ENCODE data around the gene MAPT.

Gene MAPT

GRCh38 chr17:45979137-45979536 is 84.8 kb downstream of the MAPT start:
- no peak overlapping the region for H3K4me3 ChIP-seq (ENCODE audit: low read depth, low read length)
- TF ChIP-seq, protein P1, sequence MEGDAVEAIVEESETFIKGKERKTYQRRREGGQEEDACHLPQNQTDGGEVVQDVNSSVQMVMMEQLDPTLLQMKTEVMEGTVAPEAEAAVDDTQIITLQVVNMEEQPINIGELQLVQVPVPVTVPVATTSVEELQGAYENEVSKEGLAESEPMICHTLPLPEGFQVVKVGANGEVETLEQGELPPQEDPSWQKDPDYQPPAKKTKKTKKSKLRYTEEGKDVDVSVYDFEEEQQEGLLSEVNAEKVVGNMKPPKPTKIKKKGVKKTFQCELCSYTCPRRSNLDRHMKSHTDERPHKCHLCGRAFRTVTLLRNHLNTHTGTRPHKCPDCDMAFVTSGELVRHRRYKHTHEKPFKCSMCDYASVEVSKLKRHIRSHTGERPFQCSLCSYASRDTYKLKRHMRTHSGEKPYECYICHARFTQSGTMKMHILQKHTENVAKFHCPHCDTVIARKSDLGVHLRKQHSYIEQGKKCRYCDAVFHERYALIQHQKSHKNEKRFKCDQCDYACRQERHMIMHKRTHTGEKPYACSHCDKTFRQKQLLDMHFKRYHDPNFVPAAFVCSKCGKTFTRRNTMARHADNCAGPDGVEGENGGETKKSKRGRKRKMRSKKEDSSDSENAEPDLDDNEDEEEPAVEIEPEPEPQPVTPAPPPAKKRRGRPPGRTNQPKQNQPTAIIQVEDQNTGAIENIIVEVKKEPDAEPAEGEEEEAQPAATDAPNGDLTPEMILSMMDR (IDR thresholded peaks at IDR 0.05; ENCODE audit: low read depth, low read length): no peak
- no peak for TF ChIP-seq MYC (IDR thresholded peaks at IDR 0.05; ENCODE audit: low read depth, low read length)
- no peak for TF ChIP-seq POLR2A (IDR thresholded peaks at IDR 0.05; ENCODE audit: extremely low read depth, insufficient read length)
- TF ChIP-seq MAX (IDR thresholded peaks at IDR 0.05; ENCODE audit: low read depth, low read length): no peak
- no peak for DNase-seq (ENCODE audit: low read depth)

DNA sequence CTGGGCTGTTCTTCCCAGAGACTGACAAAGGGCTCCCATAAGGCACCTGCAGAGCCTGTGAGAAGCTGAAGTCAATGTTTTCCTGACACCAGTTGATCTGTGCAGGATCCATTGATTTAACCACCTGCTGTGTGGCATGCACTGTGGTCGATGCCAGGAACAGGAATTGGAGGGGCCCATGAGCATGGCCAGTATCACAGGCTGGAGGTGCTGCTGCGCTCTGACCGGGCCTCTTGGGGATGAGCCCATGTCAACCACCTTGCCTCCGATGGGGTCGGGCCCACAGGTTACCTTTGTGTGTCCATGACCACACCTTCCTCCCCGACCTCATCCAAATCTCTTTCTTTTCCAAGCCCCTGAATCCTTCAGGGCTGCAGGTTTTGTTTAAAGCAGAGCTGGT is 86.5 kb downstream of the MAPT start:
- H3K4me3 ChIP-seq (ENCODE audit: low read depth, low read length): no peak overlapping the region
- DNase-seq (ENCODE audit: low read depth): no peak
- TF ChIP-seq POLR2A (IDR thresholded peaks at IDR 0.05; ENCODE audit: extremely low read depth, insufficient read length) (no peak), MYC (IDR thresholded peaks at IDR 0.05; ENCODE audit: low read depth, low read length) (no peak), MAX (IDR thresholded peaks at IDR 0.05; ENCODE audit: low read depth, low read length) (no peak)
- TF ChIP-seq, protein P1 (IDR thresholded peaks at IDR 0.05; ENCODE audit: low read depth, low read length): no peak

GRCh38 chr17:45981306-45981705 is 87.0 kb downstream of the MAPT start:
- TF ChIP-seq POLR2A (IDR thresholded peaks at IDR 0.05; ENCODE audit: extremely low read depth, insufficient read length) (no peak), MAX (IDR thresholded peaks at IDR 0.05; ENCODE audit: low read depth, low read length) (no peak), MYC (IDR thresholded peaks at IDR 0.05; ENCODE audit: low read depth, low read length) (no peak)
- TF ChIP-seq, protein P1 (IDR thresholded peaks at IDR 0.05; ENCODE audit: low read depth, low read length): no peak
- no peak for DNase-seq (ENCODE audit: low read depth)

DNA sequence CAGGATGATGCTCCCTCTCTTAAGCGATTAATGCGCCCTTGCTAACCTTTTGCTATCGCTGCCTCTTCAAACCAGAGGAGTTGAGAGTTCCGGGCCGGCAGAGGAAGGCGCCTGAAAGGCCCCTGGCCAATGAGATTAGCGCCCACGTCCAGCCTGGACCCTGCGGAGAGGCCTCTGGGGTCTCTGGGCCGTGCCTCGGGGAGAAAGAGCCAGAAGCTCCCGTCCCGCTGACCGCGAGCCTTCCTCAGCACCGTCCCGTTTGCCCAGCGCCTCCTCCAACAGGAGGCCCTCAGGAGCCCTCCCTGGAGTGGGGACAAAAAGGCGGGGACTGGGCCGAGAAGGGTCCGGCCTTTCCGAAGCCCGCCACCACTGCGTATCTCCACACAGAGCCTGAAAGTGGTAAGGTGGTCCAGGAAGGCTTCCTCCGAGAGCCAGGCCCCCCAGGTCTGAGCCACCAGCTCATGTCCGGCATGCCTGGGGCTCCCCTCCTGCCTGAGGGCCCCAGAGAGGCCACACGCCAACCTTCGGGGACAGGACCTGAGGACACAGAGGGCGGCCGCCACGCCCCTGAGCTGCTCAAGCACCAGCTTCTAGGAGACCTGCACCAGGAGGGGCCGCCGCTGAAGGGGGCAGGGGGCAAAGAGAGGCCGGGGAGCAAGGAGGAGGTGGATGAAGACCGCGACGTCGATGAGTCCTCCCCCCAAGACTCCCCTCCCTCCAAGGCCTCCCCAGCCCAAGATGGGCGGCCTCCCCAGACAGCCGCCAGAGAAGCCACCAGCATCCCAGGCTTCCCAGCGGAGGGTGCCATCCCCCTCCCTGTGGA is 88.6 kb downstream of the MAPT start:
- TF ChIP-seq, protein P1 (IDR thresholded peaks at IDR 0.05; ENCODE audit: low read depth, low read length): no peak
- TF ChIP-seq POLR2A (IDR thresholded peaks at IDR 0.05; ENCODE audit: extremely low read depth, insufficient read length): no peak
- TF ChIP-seq MYC (IDR thresholded peaks at IDR 0.05; ENCODE audit: low read depth, low read length): no peak
- no peak for TF ChIP-seq MAX (IDR thresholded peaks at IDR 0.05; ENCODE audit: low read depth, low read length)
- DNase-seq (ENCODE audit: low read depth): no peak
- H3K4me3 ChIP-seq (ENCODE audit: low read depth, low read length): no peak overlapping the region

More at GRCh38 chr17:45981306-45981705, 87.0 kb downstream of the MAPT start:
- no peak overlapping the region for H3K4me3 ChIP-seq (ENCODE audit: low read depth, low read length)

DNA sequence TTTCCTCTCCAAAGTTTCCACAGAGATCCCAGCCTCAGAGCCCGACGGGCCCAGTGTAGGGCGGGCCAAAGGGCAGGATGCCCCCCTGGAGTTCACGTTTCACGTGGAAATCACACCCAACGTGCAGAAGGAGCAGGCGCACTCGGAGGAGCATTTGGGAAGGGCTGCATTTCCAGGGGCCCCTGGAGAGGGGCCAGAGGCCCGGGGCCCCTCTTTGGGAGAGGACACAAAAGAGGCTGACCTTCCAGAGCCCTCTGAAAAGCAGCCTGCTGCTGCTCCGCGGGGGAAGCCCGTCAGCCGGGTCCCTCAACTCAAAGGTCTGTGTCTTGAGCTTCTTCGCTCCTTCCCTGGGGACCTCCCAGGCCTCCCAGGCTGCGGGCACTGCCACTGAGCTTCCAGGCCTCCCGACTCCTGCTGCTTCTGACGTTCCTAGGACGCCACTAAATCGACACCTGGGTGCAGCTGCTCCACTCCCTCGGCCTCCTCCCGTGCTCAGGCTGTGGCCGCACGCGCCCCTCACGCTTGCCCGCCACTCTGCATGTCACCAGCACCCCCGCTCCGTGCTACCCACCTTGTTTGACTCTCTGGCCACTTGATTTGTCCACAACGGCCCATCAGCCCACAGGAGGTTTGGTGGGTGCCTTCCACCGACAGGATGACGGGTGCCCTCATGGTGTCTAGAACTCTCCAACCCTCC is 89.4 kb downstream of the MAPT start:
- TF ChIP-seq, protein P1 (IDR thresholded peaks at IDR 0.05; ENCODE audit: low read depth, low read length): no peak
- TF ChIP-seq MAX (IDR thresholded peaks at IDR 0.05; ENCODE audit: low read depth, low read length) (no peak), POLR2A (IDR thresholded peaks at IDR 0.05; ENCODE audit: extremely low read depth, insufficient read length) (no peak), MYC (IDR thresholded peaks at IDR 0.05; ENCODE audit: low read depth, low read length) (no peak)
- no peak for DNase-seq (ENCODE audit: low read depth)
- no peak overlapping the region for H3K4me3 ChIP-seq (ENCODE audit: low read depth, low read length)

Data from NB4 (cell line).